ENCODE results near the gene RBM47.

GRCh38 chr4:40571208-40571607, 58.5 kb downstream of the RBM47 start:
- TF ChIP-seq CTCF (IDR thresholded peaks at IDR 0.05; ENCODE audit: low read depth, low read length) (no peak), EZH2phosphoT487 (IDR thresholded peaks at IDR 0.05; ENCODE audit: low read depth) (no peak)
